Common myeloid progenitor, CD34-positive (primary cell): ENCODE data around the gene GRWD1.

Experiments used
- CTCF ChIA-PET: fragments of 350-600 bp; sonication (Branson Sonifier 250); formaldehyde crosslinking; loops from one replicate; lab custom pipeline; 2021; ENCODE audit warnings: antibody characterized with exemption; lab: Charles Lee
- POLR2A ChIA-PET: fragments of 350-600 bp; sonication (Branson Sonifier 250); formaldehyde crosslinking; loops from one replicate; lab custom pipeline; 2021; ENCODE audit warnings: antibody characterized with exemption; lab: Charles Lee
- DNase-seq, 3 donors: peaks; one replicate each; pipeline versions ENCODE4 v3.0.0 to v3.0.0-alpha.2; 2013
- H3K27ac ChIP-seq, 2 experiments: 1 replicate in 1 of 2; 2 replicates in 1 of 2; pipeline ENCODE4 v1.7.0; 2013; ENCODE audit warnings: inconsistent platforms in 2 of 2, low read length in 2 of 2, mild to moderate bottlenecking in 2 of 2, low read depth in 1 of 2, moderate library complexity in 1 of 2; ENCODE audit not compliant: severe bottlenecking in 2 of 2, insufficient read depth in 1 of 2, poor library complexity in 1 of 2
- H3K27me3 ChIP-seq, 5 experiments: replicated peaks in 2 of 5; 1 replicate in 3 of 5; 2 replicates in 2 of 5; pipeline versions ENCODE4 v1.6.1 to v1.7.0; 2013; ENCODE audit warnings: low read length in 4 of 5, mild to moderate bottlenecking in 2 of 5, moderate library complexity in 2 of 5, inconsistent platforms in 1 of 5; ENCODE audit not compliant: insufficient read depth in 5 of 5, control insufficient read depth in 4 of 5
- H3K36me3 ChIP-seq, 4 experiments: 1 replicate in 2 of 4; 2 replicates in 2 of 4; pipeline versions ENCODE4 v1.6.1 to v1.7.0; 2013; ENCODE audit warnings: low read length in 3 of 4, control low read depth in 1 of 4, mild to moderate bottlenecking in 1 of 4; ENCODE audit not compliant: control insufficient read depth in 4 of 4, insufficient read depth in 4 of 4
- H3K4me1 ChIP-seq, 4 experiments: 1 replicate in 3 of 4; 2 replicates in 1 of 4; pipeline versions ENCODE4 v1.6.1 to v1.7.1; 2013; ENCODE audit warnings: low read length in 3 of 4, mild to moderate bottlenecking in 3 of 4, control low read depth in 1 of 4, inconsistent platforms in 1 of 4, moderate library complexity in 1 of 4; ENCODE audit not compliant: control insufficient read depth in 4 of 4, insufficient read depth in 4 of 4; ENCODE audit errors: control extremely low read depth in 1 of 4
- H3K4me3 ChIP-seq, 7 experiments: 1 replicate in 4 of 7; 2 replicates in 3 of 7; pipeline versions ENCODE4 v1.5.1 to v1.7.0; 2013; ENCODE audit warnings: mild to moderate bottlenecking in 7 of 7, low read length in 6 of 7, moderate library complexity in 6 of 7, inconsistent platforms in 2 of 7, low read depth in 2 of 7, control low read depth in 1 of 7; ENCODE audit not compliant: insufficient read depth in 4 of 7, control insufficient read depth in 1 of 7; ENCODE audit errors: extremely low read depth in 1 of 7
- H3K9me3 ChIP-seq, 5 experiments: 1 replicate in 4 of 5; 2 replicates in 1 of 5; pipeline versions ENCODE4 v1.6.1 to v1.7.1; 2013; ENCODE audit warnings: low read length in 4 of 5, mild to moderate bottlenecking in 2 of 5, inconsistent platforms in 1 of 5, low read depth in 1 of 5, moderate library complexity in 1 of 5; ENCODE audit not compliant: control insufficient read depth in 4 of 5, insufficient read depth in 2 of 5; ENCODE audit errors: control extremely low read depth in 1 of 5
- WGBS: methylation state at CpG from one replicate; pipeline ENCODE4 v1.1.5; 2013; ENCODE audit not compliant: insufficient coverage; 5-methylcytosine and 5-hydroxymethylcytosine counted together

The GRWD1 gene

GRCh38 chr19:48465215-48465614, 19.4 kb downstream of the GRWD1 start:
- Histone ChIP-seq H3K36me3 (peaks cover 0 to 10% (median 4%) of the 10 kb centered on the region in 4 experiments), H3K4me1 (peaks cover 0 to 13% (median 12%) of the 10 kb centered on the region in 4 experiments), H3K27ac (no peak overlapping the region), H3K4me3 (no peak overlapping the region), H3K9me3 (no peaks in the 10 kb centered on the region), H3K27me3 (no peaks in the 10 kb centered on the region)
- WGBS, result no CpG with 5 or more reads among the region's 1 CpG
- POLR2A ChIA-PET, result no interaction called here
- CTCF ChIA-PET, result interaction anchor here (0.6 kb wide), 2 partner anchors 14 to 133 kb away, joined by 4 read pairs; no protein-coding TSS in a partner anchor
- no peak for DNase-seq

- no peaks in the 10 kb centered on the region for H3K27me3 ChIP-seq
- H3K4me1 ChIP-seq, result peaks cover 0 to 18% (median 16%) of the 10 kb centered on the region in 4 experiments
- WGBS, result 86% methylated on average over 14 of the region's 16 CpGs
- CTCF ChIA-PET, result interaction anchor here (0.6 to 2.1 kb wide), 3 partner anchors 18 to 506 kb away, joined by 3 to 5 read pairs (median 3); partner anchors contain the start of gene KDELR1
- H3K36me3 ChIP-seq, result peaks cover 0 to 22% (median 14%) of the 10 kb centered on the region in 4 experiments
- POLR2A ChIA-PET, result interaction anchor here (0.5 kb wide), 1 partner anchor 33 kb away, joined by 6 read pairs; no protein-coding TSS in a partner anchor
- no peak overlapping the region for H3K27ac ChIP-seq
- H3K9me3 ChIP-seq, result no peaks in the 10 kb centered on the region
- no peak overlapping the region for H3K4me3 ChIP-seq
- DNase-seq, result no peak
Measured at GRCh38 chr19:48466561-48467325, 21.0 kb downstream of the GRWD1 start.

- Histone ChIP-seq H3K27ac (peak overlapping the region; percentile 79 to 90), H3K4me3 (peak overlapping the region; percentile 79 to 91 (median 88)), H3K9me3 (no peaks in the 10 kb centered on the region), H3K36me3 (peaks cover 3 to 36% (median 28%) of the 10 kb centered on the region in 4 experiments), H3K27me3 (no peaks in the 10 kb centered on the region), H3K4me1 (peaks cover 0 to 18% (median 16%) of the 10 kb centered on the region in 4 experiments)
- CTCF ChIA-PET, result interaction anchor here (2.1 kb wide), 1 partner anchor 20 kb away, joined by 5 read pairs; no protein-coding TSS in a partner anchor
- peak; percentile 100 for DNase-seq
- under 1% methylated on average over 31 of the region's 36 CpGs for WGBS
- POLR2A ChIA-PET, result interaction anchor here (0.7 kb wide), 1 partner anchor 145 kb away, joined by 6 read pairs; no protein-coding TSS in a partner anchor
Measured at GRCh38 chr19:48468772-48469288, 23.0 kb downstream of the GRWD1 start.

GRCh38 chr19:48469289-48469881, 23.6 kb downstream of the GRWD1 start, which contains the start of gene CYTH2:
Gene CYTH2 (plus strand): TSS chr19:48469369. CDS start chr19:48469508, 139 bp downstream.
- CTCF ChIA-PET, result interaction anchor here (0.7 to 1.6 kb wide), 3 partner anchors 20 to 140 kb away, joined by 3 to 6 read pairs (median 5); no protein-coding TSS in a partner anchor
- H3K9me3 ChIP-seq, result no peaks in the 10 kb centered on the region
- DNase-seq, result no peak
- H3K4me3 ChIP-seq, result peak within 1 kb of the TSS; percentile 79 to 91 (median 88)
- H3K4me1 ChIP-seq, result peaks cover 0 to 18% (median 16%) of the 10 kb centered on the region in 4 experiments
- H3K27ac ChIP-seq, result peak within 1 kb of the TSS; percentile 79 to 90
- no peaks in the 10 kb centered on the region for H3K27me3 ChIP-seq
- POLR2A ChIA-PET, result interaction anchor here (0.5 kb wide), 1 partner anchor 141 kb away, joined by 3 read pairs; no protein-coding TSS in a partner anchor
- peaks cover 3 to 41% (median 34%) of the 10 kb centered on the region in 4 experiments for H3K36me3 ChIP-seq
- WGBS, result 0% methylated on average over 38 of the region's 66 CpGs

GRCh38 chr19:48469934-48470680, 24.3 kb downstream of the GRWD1 start:
- Histone ChIP-seq H3K36me3 (peaks cover 7 to 48% (median 41%) of the 10 kb centered on the region in 4 experiments), H3K4me3 (peak overlapping the region; percentile 30 to 91 (median 84)), H3K9me3 (no peaks in the 10 kb centered on the region), H3K27me3 (no peaks in the 10 kb centered on the region), H3K4me1 (peaks cover 0 to 18% (median 16%) of the 10 kb centered on the region in 4 experiments), H3K27ac (peak overlapping the region; percentile 79 to 90)
- ChIA-PET POLR2A (no interaction called here), CTCF (interaction anchor here (0.7 to 1.6 kb wide), 4 partner anchors 19 to 139 kb away, joined by 3 to 6 read pairs (median 4); partner anchors contain the start of gene GRWD1)
- WGBS, result 78% methylated on average over 15 of the region's 20 CpGs
- no peak for DNase-seq

- H3K27me3 ChIP-seq, result no peaks in the 10 kb centered on the region
- 99% methylated on average over 8 of the region's 10 CpGs for WGBS
- H3K4me3 ChIP-seq, result no peak overlapping the region
- no peaks in the 10 kb centered on the region for H3K9me3 ChIP-seq
- peaks cover 0 to 18% (median 16%) of the 10 kb centered on the region in 4 experiments for H3K4me1 ChIP-seq
- ChIA-PET POLR2A (no interaction called here), CTCF (interaction anchor here (0.6 to 1.6 kb wide), 2 partner anchors 19 to 1280 kb away, joined by 3 to 5 read pairs; no protein-coding TSS in a partner anchor)
- no peak for DNase-seq
- H3K27ac ChIP-seq, result no peak overlapping the region
- H3K36me3 ChIP-seq, result peaks cover 8 to 56% (median 48%) of the 10 kb centered on the region in 4 experiments
Measured at GRCh38 chr19:48470856-48471255, 25.1 kb downstream of the GRWD1 start.
